ENCODE measurements around the gene CFP. TPM values are rescaled to one million over a fixed set of nuclear protein-coding genes. Genes with fewer than 3 reads are reported as not detected.

Gene CFP
- total and polyA plus RNA-seq, 2 of the 13 experiments (the other 11 are each of a cell fraction or from before 2014, with no cell fraction given): 0.01 TPM; not detected in 1

- TF ChIP-seq TFE3 (CRISPR knock-in tag; IDR thresholded peaks at IDR 0.05): 0 out of 2 replicates have a peak, but pooled peaks have one; percentile 4
- TF ChIP-seq ZNF609 (CRISPR knock-in tag; IDR thresholded peaks at IDR 0.05; ENCODE audit: borderline replicate concordance): no peak
- TF ChIP-seq PHF20 (CRISPR knock-in tag; IDR thresholded peaks at IDR 0.05): peak; percentile 92
- no peak for TF ChIP-seq ZMAT5 (CRISPR knock-in tag; IDR thresholded peaks at IDR 0.05; ENCODE audit: borderline replicate concordance, low read depth)
- 0 out of 2 replicates have a peak, but pooled peaks have one; percentile 10 for TF ChIP-seq ZHX2 (IDR thresholded peaks at IDR 0.05; ENCODE audit: low read depth)
- no peak for TF ChIP-seq ZHX2 (CRISPR knock-in tag; IDR thresholded peaks at IDR 0.05; ENCODE audit: borderline replicate concordance)
- TF ChIP-seq ZSCAN25 (CRISPR knock-in tag; IDR thresholded peaks at IDR 0.05): no peak
- TF ChIP-seq PHF8 (CRISPR knock-in tag; IDR thresholded peaks at IDR 0.05): peak; percentile 89
- no peak for TF ChIP-seq ZNF782 (CRISPR knock-in tag; IDR thresholded peaks at IDR 0.05; ENCODE audit: borderline replicate concordance)
- no peak for TF ChIP-seq ZKSCAN5 (CRISPR knock-in tag; IDR thresholded peaks at IDR 0.05)
- no peak for TF ChIP-seq SSRP1 (CRISPR knock-in tag; IDR thresholded peaks at IDR 0.05)
- TF ChIP-seq HDAC1 (CRISPR knock-in tag; IDR thresholded peaks at IDR 0.05): peak; percentile 80
- TF ChIP-seq PLRG1 (conservative IDR thresholded peaks at IDR 0.05): no peak
- no peak; the same call in 1 of the 2 replicates for TF ChIP-seq ZNF639 (CRISPR knock-in tag; conservative IDR thresholded peaks at IDR 0.05)
- TF ChIP-seq ZNF709 (CRISPR knock-in tag; IDR thresholded peaks at IDR 0.05): peak; percentile 52; the same call in 1 of the 2 replicates
Observed at GRCh38 chrX:47658684-47659420, 29.1 kb upstream of the CFP start, which contains the start of gene UXT (continued).

Data from HepG2 (cell line).